DOHH2 (cell line): ENCODE measurements around the gene RABGAP1.

ENCODE experiments used
- EZH2phosphoT487 ChIP-seq: fragments of 200-600 bp; sonication (generic); IDR thresholded peaks from 2 replicates; pipeline ENCODE4 v1.6.1; 2017; ENCODE audit warnings: borderline replicate concordance, mild to moderate bottlenecking, antibody characterized with exemption, low read length, moderate library complexity, mixed read lengths
- TF ChIP-seq, protein P1 (sequence below): fragments of 200-600 bp; sonication (generic); IDR thresholded peaks from one replicate; pipeline ENCODE4 v1.5.1; 2014; ENCODE audit warnings: antibody characterized with exemption, mild to moderate bottlenecking, low read depth, low read length; ENCODE audit not compliant: poor library complexity, severe bottlenecking

DNA sequence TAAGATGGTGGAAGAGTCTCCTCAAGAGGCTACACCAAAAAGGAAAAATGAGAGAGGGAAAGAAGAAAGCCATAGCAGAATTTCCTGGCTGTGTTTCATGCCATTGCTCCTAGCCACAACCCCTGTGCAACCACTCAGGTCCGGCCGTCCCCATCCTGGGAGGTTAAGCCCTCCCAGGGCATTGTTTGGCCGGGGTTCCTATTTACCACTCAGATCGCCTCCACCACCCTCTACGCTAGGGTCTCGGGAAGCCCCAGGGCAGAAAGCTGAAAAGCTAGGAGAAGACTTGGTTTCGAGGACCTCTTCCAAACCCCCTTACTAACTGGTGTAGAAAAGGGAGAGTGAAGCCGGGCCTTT, 36.4 kb upstream of the RABGAP1 start:
- TF ChIP-seq, protein P1, sequence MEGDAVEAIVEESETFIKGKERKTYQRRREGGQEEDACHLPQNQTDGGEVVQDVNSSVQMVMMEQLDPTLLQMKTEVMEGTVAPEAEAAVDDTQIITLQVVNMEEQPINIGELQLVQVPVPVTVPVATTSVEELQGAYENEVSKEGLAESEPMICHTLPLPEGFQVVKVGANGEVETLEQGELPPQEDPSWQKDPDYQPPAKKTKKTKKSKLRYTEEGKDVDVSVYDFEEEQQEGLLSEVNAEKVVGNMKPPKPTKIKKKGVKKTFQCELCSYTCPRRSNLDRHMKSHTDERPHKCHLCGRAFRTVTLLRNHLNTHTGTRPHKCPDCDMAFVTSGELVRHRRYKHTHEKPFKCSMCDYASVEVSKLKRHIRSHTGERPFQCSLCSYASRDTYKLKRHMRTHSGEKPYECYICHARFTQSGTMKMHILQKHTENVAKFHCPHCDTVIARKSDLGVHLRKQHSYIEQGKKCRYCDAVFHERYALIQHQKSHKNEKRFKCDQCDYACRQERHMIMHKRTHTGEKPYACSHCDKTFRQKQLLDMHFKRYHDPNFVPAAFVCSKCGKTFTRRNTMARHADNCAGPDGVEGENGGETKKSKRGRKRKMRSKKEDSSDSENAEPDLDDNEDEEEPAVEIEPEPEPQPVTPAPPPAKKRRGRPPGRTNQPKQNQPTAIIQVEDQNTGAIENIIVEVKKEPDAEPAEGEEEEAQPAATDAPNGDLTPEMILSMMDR, result no peak
- TF ChIP-seq EZH2phosphoT487, result no peak
